Lung (tissue), 12 donors: Measurements from ENCODE around the gene NDUFB4. TPM values are rescaled to one million over a fixed set of nuclear protein-coding genes. Genes with fewer than 3 reads are reported as not detected.

ENCODE experiments used
- ATAC-seq: fragments of 200-7000 bp; cut with Tn5 transposase; one replicate; pipeline ENCODE4 v1.9.1; 2020; ENCODE audit warnings: moderate number of reproducible peaks; ENCODE audit not compliant: insufficient read depth, low FRiP score
- DNase-seq, 3 donors: peaks; one replicate each; pipeline ENCODE4 v3.0.0-alpha.2; 2013 to 2017
- H3K27ac ChIP-seq, 2 donors: one replicate each; pipeline ENCODE4 v1.5.1; 2013; ENCODE audit warnings: mild to moderate bottlenecking in 2 of 2, moderate library complexity in 2 of 2, control low read depth in 1 of 2, inconsistent platforms in 1 of 2, low read depth in 1 of 2, low read length in 1 of 2
- H3K27me3 ChIP-seq, 3 donors: one replicate each; pipeline ENCODE4 v1.5.1; 2013; ENCODE audit warnings: low read length in 2 of 3; ENCODE audit not compliant: control insufficient read depth in 3 of 3, insufficient read depth in 3 of 3
- H3K36me3 ChIP-seq, 4 donors: one replicate each; pipeline ENCODE4 v1.5.1; 2013; ENCODE audit warnings: low read length in 4 of 4, mild to moderate bottlenecking in 1 of 4, moderate library complexity in 1 of 4; ENCODE audit not compliant: control insufficient read depth in 4 of 4, insufficient read depth in 4 of 4
- H3K4me1 ChIP-seq, 5 donors: one replicate each; pipeline ENCODE4 v1.5.1; 2013; ENCODE audit warnings: low read length in 5 of 5, mild to moderate bottlenecking in 2 of 5, moderate library complexity in 1 of 5; ENCODE audit not compliant: control insufficient read depth in 5 of 5, insufficient read depth in 5 of 5
- H3K4me3 ChIP-seq: one replicate; pipeline ENCODE4 v1.5.1; 2013; ENCODE audit warnings: mild to moderate bottlenecking, control low read depth, moderate library complexity
- H3K9ac ChIP-seq, 2 donors: one replicate each; pipeline ENCODE4 v1.5.1; 2013; ENCODE audit warnings: low read length in 2 of 2, control low read depth in 1 of 2; ENCODE audit not compliant: insufficient read depth in 1 of 2
- H3K9me3 ChIP-seq, 4 donors: one replicate each; pipeline ENCODE4 v1.5.1; 2013; ENCODE audit warnings: low read length in 3 of 4, mild to moderate bottlenecking in 1 of 4, moderate library complexity in 1 of 4; ENCODE audit not compliant: control insufficient read depth in 4 of 4, insufficient read depth in 3 of 4
- CTCF ChIP-seq: IDR thresholded peaks from 2 replicates; pipeline ENCODE4 v1.5.1; 2012; ENCODE audit warnings: mild to moderate bottlenecking; ENCODE audit errors: control extremely low read depth, extremely low read depth
- WGBS, 2 donors: extraction: QIAGEN DNeasy Blood & Tissue Kit; methylation state at CpG; one replicate each; pipeline ENCODE4 v1.1.7; 2013; 5-methylcytosine and 5-hydroxymethylcytosine counted together
- polyA plus RNA-seq, 2 donors: library from polyadenylated mRNA; stranded (reverse); fragments of 200-250 nt; gene quantifications; one replicate each; pipeline ENCODE4 v1.2.1, GENCODE V29; 2013
- total RNA-seq, 2 donors: library from RNA; depleted of rRNA in 1 of 2; stranded (reverse); fragments of >200 nt in 1 of 2; gene quantifications; one replicate each; pipeline ENCODE4 v1.2.1, GENCODE V29; 2014 to 2021
- donor health status: control.
- donor health status: control.
- donor health status: Bipolar disorder and iron deficiency.
- donor health status: healthy.
- donor health status: DM: yes; HTN: yes; CAD: no.

Gene NDUFB4
- total and polyA plus RNA-seq, 4 donors, result 73.4 to 341 (median 103) TPM

GRCh38 chr3:120642368-120642948 lies 46.3 kb downstream of the NDUFB4 start:
- H3K9me3 ChIP-seq, result no peaks in the 10 kb centered on the region
- DNase-seq (no peak), ATAC-seq (no peak)
- H3K4me1 ChIP-seq, result peaks cover 0 to 8% (median 0%) of the 10 kb centered on the region in 5 donors
- no peak overlapping the region for H3K9ac ChIP-seq
- no peak overlapping the region for H3K4me3 ChIP-seq
- 35 to 49% methylated on average over 4 of the region's 4 CpGs for WGBS, 2 donors
- TF ChIP-seq CTCF, result no peak
- H3K27ac ChIP-seq, result no peak overlapping the region
- H3K27me3 ChIP-seq, result no peaks in the 10 kb centered on the region
- no peaks in the 10 kb centered on the region for H3K36me3 ChIP-seq

DNA sequence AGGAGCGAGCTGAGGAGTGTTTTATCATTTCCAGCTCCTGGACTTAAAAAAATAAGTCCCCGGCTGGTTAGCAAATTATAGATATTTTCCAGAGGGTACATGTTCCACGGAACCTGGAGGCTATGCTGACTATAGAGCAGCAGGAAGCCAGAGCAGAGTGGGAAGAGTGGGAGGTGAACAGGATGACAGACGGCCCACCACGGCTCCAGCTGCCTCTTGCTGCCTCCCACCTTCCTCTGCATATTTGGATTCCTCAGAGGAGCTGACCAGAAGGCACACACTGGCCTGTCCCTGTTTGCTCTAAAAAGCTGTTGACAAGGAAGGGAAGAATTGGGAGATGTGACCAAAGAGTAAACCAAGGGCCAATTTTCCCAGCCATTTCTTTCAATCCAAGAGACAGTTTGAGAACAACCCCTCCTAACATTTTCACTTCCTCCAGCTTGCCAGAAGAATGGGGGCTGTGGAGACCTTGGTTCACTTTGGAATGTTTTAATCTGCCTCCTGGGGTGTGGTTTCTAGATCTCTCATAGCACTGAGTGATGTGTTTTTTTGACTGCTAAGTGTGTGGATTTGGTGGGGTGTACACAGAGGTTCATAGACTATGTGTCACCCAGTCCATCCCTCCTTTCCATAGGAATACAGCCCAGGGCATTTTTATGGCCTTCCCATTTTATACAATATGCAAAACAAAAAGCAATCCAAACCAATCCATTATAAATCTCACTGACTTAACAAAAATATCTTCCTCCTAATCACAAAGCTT lies 49.1 kb downstream of the NDUFB4 start:
- ATAC-seq (peak; percentile 19), DNase-seq (no peak)
- WGBS, 2 donors, result 62 to 64% methylated on average over 5 of the region's 5 CpGs
- Histone ChIP-seq H3K27me3 (no peaks in the 10 kb centered on the region), H3K9ac (no peak overlapping the region), H3K9me3 (no peaks in the 10 kb centered on the region), H3K4me3 (no peak overlapping the region), H3K27ac (peak overlapping the region in 1 of 2 donors; percentile 21), H3K36me3 (no peaks in the 10 kb centered on the region), H3K4me1 (peaks cover 0 to 8% (median 0%) of the 10 kb centered on the region in 5 donors)
- TF ChIP-seq CTCF, result no peak

DNA sequence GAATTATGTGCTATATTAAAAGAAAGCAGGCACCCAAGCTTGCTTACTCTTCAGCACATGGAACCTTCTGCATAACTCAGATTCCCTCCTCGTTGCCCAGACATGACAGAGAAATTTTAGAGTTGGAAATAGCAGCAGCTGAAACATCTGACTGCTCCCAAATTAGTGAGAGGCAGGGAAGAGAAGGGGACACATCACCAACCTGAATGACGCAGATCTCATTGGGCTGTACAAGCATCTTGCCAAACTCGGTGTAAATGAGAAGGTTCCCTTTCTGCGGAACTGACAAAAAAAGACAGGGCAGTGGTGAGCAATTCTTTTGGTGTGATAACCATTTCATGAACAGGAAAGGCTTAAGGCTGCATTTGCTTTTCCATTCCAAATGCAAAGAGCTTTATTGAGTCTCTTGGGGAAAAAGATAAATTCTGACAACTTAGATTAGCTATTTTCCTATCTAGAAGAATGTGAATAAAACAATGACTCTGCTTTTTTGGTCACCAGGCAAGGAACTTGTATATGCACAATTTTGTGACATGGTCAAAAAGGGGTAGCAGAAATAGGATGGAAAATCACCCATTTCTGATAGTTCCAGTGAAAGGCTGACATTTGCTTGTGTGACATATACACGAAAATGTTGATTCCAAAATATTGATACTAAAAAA lies 50.8 kb downstream of the NDUFB4 start:
- TF ChIP-seq CTCF, result no peak
- ATAC-seq (no peak), DNase-seq (no peak)
- H3K4me3 ChIP-seq, result no peak overlapping the region
- no peaks in the 10 kb centered on the region for H3K27me3 ChIP-seq
- peaks cover 0 to 8% (median 0%) of the 10 kb centered on the region in 5 donors for H3K4me1 ChIP-seq
- H3K36me3 ChIP-seq, result no peaks in the 10 kb centered on the region
- WGBS, 2 donors, result 82 to 88% methylated on average over 5 of the region's 5 CpGs
- H3K9me3 ChIP-seq, result no peaks in the 10 kb centered on the region
- H3K9ac ChIP-seq, result no peak overlapping the region
- H3K27ac ChIP-seq, result no peak overlapping the region
